T-helper 2 cell treated with Interferon-gamma antibody and Interleukin-4, amounts not matched to agents 5 μg/mL and 100 μg/mL, for 36 hours (primary cell): Measurements from ENCODE around the gene ZNF799.
"Not testable (repeated sequence)": the region's sequence is repeated elsewhere in the genome, so short reads cannot be mapped to it uniquely, and the experiment has no call there.

Source experiments
- DNase-seq: peaks from one replicate; pipeline ENCODE4 v3.0.0; 2021; ENCODE audit warnings: low spot score
- H3K27ac Mint-ChIP-seq: one replicate; pipeline ENCODE4 v1.8.0; 2021; ENCODE audit warnings: mild to moderate bottlenecking, mixed read lengths
- H3K27me3 Mint-ChIP-seq: one replicate; pipeline ENCODE4 v1.8.0; 2021; ENCODE audit warnings: low read depth, mixed read lengths
- H3K36me3 Mint-ChIP-seq: one replicate; pipeline ENCODE4 v1.8.0; 2021; ENCODE audit warnings: low read depth, mixed read lengths
- H3K4me1 Mint-ChIP-seq: one replicate; pipeline ENCODE4 v1.8.0; 2021; ENCODE audit warnings: low read depth, mixed read lengths
- H3K4me3 Mint-ChIP-seq: one replicate; pipeline ENCODE4 v1.8.0; 2022; ENCODE audit warnings: mild to moderate bottlenecking, moderate library complexity, mixed read lengths
- H3K9me3 Mint-ChIP-seq: one replicate; pipeline ENCODE4 v1.8.0; 2021; ENCODE audit warnings: mixed read lengths

Gene ZNF799

GRCh38 chr19:12386365-12386764 is 14.7 kb downstream of the ZNF799 start:
- DNase-seq, H3K27me3 Mint-ChIP-seq, H3K4me3 Mint-ChIP-seq, H3K27ac Mint-ChIP-seq, H3K4me1 Mint-ChIP-seq: not testable (repeated sequence)
- Mint-ChIP-seq H3K36me3 (peaks cover 37% of the 10 kb centered on the region), H3K9me3 (peaks cover 51% of the 10 kb centered on the region)

DNA sequence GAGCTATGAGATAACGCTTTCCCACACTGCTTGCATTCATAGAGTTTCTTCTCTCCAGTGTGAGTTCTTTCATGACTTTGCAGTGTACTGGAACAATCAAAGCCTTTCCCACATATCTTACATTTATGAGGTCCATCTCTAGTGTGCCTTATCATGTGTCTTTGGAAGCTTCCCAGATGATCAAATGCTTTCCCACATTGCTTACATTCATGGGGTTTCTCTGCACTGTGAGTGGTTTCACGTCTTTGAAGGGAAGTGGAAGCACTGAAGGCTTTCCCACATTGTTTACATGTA is 20.7 kb downstream of the ZNF799 start:
- Mint-ChIP-seq H3K9me3 (peaks cover 67% of the 10 kb centered on the region), H3K27me3 (no peaks in the 10 kb centered on the region), H3K4me1 (no peaks in the 10 kb centered on the region), H3K27ac (no peak overlapping the region), H3K4me3 (no peak overlapping the region), H3K36me3 (peaks cover 16% of the 10 kb centered on the region)
- no peak for DNase-seq

GRCh38 chr19:12379732-12380443 is 21.2 kb downstream of the ZNF799 start:
- Mint-ChIP-seq H3K27ac (no peak overlapping the region), H3K27me3 (no peaks in the 10 kb centered on the region), H3K4me3 (no peak overlapping the region), H3K4me1 (no peaks in the 10 kb centered on the region), H3K36me3 (peaks cover 16% of the 10 kb centered on the region), H3K9me3 (peaks cover 66% of the 10 kb centered on the region)
- no peak for DNase-seq

- no peaks in the 10 kb centered on the region for H3K27me3 Mint-ChIP-seq
- H3K36me3 Mint-ChIP-seq: peaks cover 3% of the 10 kb centered on the region
- no peaks in the 10 kb centered on the region for H3K4me1 Mint-ChIP-seq
- H3K4me3 Mint-ChIP-seq: no peak overlapping the region
- H3K27ac Mint-ChIP-seq: no peak overlapping the region
- no peak for DNase-seq
- H3K9me3 Mint-ChIP-seq: peaks cover 54% of the 10 kb centered on the region
These were observed 27.0 kb downstream of the ZNF799 start for GRCh38 chr19:12374026-12374425.

DNA sequence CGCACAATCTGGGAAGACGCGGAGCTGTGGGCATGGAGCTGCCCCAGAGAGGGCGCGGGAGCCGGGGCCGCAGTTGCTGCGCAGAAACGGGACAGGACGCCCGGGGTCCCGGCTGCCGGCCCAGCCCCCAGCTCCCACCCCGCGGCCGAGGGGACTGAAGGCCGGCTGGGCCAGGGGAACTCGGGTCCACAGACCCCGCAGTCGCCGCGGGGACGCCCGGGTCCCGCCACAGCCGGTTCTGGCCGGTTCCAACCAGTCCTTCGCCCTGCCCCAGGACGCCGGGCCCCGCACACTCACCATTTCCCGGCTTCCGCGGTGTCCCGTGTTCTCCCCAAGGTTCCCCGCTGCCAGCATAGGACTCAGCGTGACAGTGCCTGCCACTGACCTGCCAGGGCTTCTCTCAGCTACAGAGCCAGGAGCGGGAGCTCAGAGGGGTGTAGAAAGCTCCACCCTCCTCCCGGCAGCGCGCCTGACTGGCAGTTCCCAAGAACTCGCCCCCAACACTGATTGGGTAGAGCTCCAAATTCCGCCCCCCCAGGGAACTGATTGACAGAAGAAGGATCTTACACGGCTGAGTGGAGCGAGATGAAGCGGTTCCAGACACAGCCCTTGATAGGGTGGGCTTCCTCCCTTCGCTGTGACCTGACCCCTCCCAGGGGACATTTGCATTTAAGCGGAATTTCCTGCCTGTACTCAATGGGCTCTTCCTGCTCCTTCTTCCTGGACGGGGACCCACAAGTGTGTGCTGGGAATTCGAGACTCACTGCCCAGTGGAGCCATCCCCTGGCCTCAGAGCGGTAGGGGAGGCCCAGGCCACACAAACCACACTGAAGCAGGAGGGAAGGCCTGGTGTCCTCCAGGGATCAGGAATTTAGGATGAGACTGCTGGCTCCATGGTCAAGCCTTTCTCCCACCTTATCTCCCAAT is 35.6 kb downstream of the ZNF799 start, which contains the start of gene ZNF442:
Gene ZNF442 (minus strand): TSS at position 448 of the 927 bp plus-strand sequence. CDS start 2,052 bp downstream, outside the sequence.
- peaks cover 10% of the 10 kb centered on the region for H3K4me1 Mint-ChIP-seq
- peaks cover 35% of the 10 kb centered on the region for H3K9me3 Mint-ChIP-seq
- peak; percentile 73 for DNase-seq
- peaks cover 5% of the 10 kb centered on the region for H3K27me3 Mint-ChIP-seq
- H3K27ac Mint-ChIP-seq: peak within 1 kb of the TSS; percentile 65
- peak within 1 kb of the TSS; percentile 91 for H3K4me3 Mint-ChIP-seq
- peaks cover 4% of the 10 kb centered on the region for H3K36me3 Mint-ChIP-seq

- Mint-ChIP-seq H3K27ac (peak overlapping the region; percentile 36), H3K9me3 (peaks cover 29% of the 10 kb centered on the region)
These were observed 36.5 kb downstream of the ZNF799 start for GRCh38 chr19:12364391-12365235.

GRCh38 chr19:12362236-12362635 is 38.8 kb downstream of the ZNF799 start:
- not testable (repeated sequence) for DNase-seq, H3K27me3 Mint-ChIP-seq, H3K27ac Mint-ChIP-seq, H3K4me3 Mint-ChIP-seq, H3K36me3 Mint-ChIP-seq
- Mint-ChIP-seq H3K9me3 (peaks cover 34% of the 10 kb centered on the region), H3K4me1 (peaks cover 10% of the 10 kb centered on the region)

More at GRCh38 chr19:12364391-12365235, 36.5 kb downstream of the ZNF799 start:
- H3K4me3 Mint-ChIP-seq: peak overlapping the region; percentile 91
- no peak for DNase-seq
- peaks cover 4% of the 10 kb centered on the region for H3K36me3 Mint-ChIP-seq
- peaks cover 10% of the 10 kb centered on the region for H3K4me1 Mint-ChIP-seq
- peaks cover 5% of the 10 kb centered on the region for H3K27me3 Mint-ChIP-seq

DNA sequence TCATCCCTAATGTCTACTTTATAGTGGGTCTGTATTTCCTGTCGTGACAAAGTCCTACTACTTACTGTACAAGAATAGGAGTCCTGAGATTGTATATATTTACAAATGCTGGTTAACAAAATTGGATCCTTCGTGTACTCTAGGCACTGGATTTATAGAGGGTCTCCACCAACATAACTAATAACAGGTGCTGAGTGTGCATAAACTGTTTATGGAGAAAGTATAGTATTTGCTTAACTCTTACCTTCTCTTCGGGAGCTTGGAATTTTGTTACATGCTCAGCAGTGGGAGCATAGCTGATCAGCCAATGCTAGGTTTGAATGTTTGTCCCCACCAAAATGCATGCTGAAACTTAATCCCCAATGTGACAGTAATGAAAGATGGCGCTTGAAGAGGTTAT is 47.7 kb downstream of the ZNF799 start:
- Mint-ChIP-seq H3K36me3 (peaks cover 17% of the 10 kb centered on the region), H3K27ac (no peak overlapping the region), H3K9me3 (peaks cover 64% of the 10 kb centered on the region), H3K4me3 (no peak overlapping the region), H3K4me1 (no peaks in the 10 kb centered on the region), H3K27me3 (no peaks in the 10 kb centered on the region)
- no peak for DNase-seq

DNA sequence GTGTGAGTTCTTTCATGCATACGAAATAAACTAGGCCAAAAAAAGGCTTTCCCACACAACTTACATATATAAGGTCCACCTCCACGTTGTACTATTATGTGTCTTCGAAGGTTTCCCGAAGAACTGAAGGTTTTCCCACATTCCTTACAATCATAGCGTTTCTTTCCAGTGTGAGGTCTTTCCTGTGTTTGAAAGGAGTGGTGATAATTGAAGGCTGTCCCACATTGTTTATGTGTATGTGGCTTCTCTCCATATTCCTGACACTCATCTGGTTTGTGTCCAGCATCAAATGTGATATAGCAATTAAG is 50.2 kb downstream of the ZNF799 start:
- Mint-ChIP-seq H3K27ac (no peak overlapping the region), H3K4me1 (no peaks in the 10 kb centered on the region), H3K27me3 (no peaks in the 10 kb centered on the region), H3K9me3 (peaks cover 68% of the 10 kb centered on the region), H3K36me3 (peaks cover 17% of the 10 kb centered on the region), H3K4me3 (no peak overlapping the region)
- no peak for DNase-seq

DNA sequence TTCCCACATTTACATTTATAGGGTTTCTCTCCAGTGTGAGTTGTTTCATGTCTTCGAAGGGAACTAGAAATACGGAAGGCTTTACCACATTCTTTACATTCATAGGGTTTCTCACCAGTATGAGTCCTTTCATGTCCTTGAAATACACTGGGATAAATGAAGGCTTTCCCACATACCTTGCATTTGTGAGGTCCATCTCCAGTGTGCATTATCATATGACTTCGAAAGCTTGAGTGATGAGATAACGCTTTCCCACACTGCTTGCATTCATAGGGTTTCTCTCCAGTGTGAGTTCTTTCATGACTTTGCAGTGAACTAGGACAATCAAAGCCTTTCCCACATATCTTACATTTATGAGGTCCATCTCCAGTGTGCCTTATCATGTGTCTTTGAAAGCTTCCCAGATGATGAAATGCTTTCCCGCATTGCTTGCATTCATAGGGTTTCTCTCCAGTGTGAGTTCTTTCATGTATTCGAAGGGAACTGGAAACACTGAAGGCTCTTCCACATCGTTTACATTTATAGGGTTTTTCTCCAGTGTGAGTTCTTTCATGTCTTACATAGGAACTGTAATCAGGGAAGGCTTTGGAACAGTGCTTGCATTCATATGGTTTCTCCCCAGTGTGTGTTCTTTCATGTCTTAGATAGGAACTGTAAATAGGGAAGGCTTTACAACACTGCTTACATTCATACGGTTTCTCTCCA is 50.7 kb downstream of the ZNF799 start:
- peaks cover 17% of the 10 kb centered on the region for H3K36me3 Mint-ChIP-seq
- peaks cover 70% of the 10 kb centered on the region for H3K9me3 Mint-ChIP-seq
- no peak overlapping the region for H3K4me3 Mint-ChIP-seq
- DNase-seq: no peak
- H3K27me3 Mint-ChIP-seq: no peaks in the 10 kb centered on the region
- H3K4me1 Mint-ChIP-seq: no peaks in the 10 kb centered on the region
- no peak overlapping the region for H3K27ac Mint-ChIP-seq

DNA sequence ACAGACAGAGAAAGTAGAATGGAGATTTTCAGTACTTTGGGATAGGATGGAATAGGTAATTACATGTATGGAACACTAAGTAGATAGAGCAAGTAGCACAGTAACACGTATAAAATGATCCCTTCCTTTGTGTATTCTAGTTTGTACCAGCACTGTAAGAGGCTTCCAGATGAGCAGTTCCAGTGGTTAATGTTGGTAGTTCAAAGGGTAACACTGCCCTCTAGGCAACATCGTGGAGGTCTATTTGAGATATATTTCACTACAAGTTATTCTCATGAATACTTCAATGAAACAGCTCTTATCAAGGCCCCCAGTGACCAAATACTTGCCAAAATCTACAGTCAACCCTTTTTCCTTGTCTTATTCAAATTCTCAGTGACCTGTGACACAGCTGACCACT is 54.2 kb downstream of the ZNF799 start:
- H3K9me3 Mint-ChIP-seq: peaks cover 48% of the 10 kb centered on the region
- no peaks in the 10 kb centered on the region for H3K4me1 Mint-ChIP-seq
- no peak overlapping the region for H3K27ac Mint-ChIP-seq
- H3K36me3 Mint-ChIP-seq: peaks cover 14% of the 10 kb centered on the region
- H3K27me3 Mint-ChIP-seq: no peaks in the 10 kb centered on the region
- no peak for DNase-seq
- H3K4me3 Mint-ChIP-seq: no peak overlapping the region

DNA sequence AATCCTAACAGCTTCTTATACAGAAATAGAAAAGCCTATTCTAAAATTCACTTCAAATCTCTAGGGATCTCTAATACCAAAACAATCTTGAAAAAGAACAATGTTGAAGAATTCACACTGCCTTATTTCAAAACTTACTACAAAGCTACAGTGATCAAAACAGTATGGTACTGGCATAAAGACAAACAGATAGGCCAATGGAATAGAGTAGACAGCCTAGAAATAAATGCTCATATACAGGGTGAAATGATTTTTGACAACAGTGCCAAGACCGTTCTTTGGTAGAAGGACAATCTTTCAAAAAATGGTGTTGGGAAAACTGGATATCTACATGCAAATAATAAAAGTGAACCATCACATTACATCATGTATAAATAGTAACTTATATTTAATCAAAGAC is 55.9 kb downstream of the ZNF799 start:
- H3K27me3 Mint-ChIP-seq: no peaks in the 10 kb centered on the region
- DNase-seq: no peak
- H3K4me1 Mint-ChIP-seq: no peaks in the 10 kb centered on the region
- peaks cover 5% of the 10 kb centered on the region for H3K36me3 Mint-ChIP-seq
- no peak overlapping the region for H3K27ac Mint-ChIP-seq
- H3K9me3 Mint-ChIP-seq: peaks cover 52% of the 10 kb centered on the region
- no peak overlapping the region for H3K4me3 Mint-ChIP-seq
